ENCODE results near the gene GHSR. TPM values are rescaled to one million over a fixed set of nuclear protein-coding genes. Genes with fewer than 3 reads are reported as not detected.

The GHSR gene
- total RNA-seq, 4 donors from 2014 or later, result not detected

DNA sequence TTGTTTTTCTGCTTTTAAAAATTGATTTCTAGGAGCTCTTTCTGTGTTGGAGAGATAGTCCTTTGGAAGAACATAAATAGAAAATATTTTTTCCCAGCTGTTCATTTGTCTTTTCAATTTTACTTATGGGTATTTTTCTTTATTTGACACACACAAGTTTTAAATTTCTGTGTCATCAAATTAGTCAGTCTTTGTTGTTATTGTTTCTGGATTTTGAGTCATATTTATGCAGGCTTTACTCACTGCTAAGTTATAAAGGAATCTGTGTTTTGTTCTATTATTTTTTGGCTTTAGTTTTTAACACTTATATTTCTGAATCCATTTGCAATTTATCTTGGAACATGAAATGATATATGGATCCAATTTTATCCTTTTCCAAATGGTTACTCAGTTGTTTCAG is 5.9 kb upstream of the GHSR start:
- Histone ChIP-seq H3K4me3 (no peak overlapping the region), H3K9me3 (no peaks in the 10 kb centered on the region), H3K4me1 (peaks cover 0 to 7% (median 0%) of the 10 kb centered on the region in 4 donors), H3K27ac (no peak overlapping the region), H3K36me3 (no peaks in the 10 kb centered on the region), H3K27me3 (peaks cover 34% of the 10 kb centered on the region)
- in situ Hi-C loops (cut with MboI; ENCODE audit: low pct_ligation_motif_present in 1 of 4, low pct_unique_long_range_greater_than_20kb in 1 of 4, low sequenced_read_pairs in 3 of 4) (no loop called here), intact Hi-C loops (cut with DNase I; ENCODE audit: low total_unique reads) (loop anchor here (5.0 kb wide), 1 partner anchor 1062 kb away; no protein-coding TSS in a partner anchor)
- TF ChIP-seq POLR2AphosphoS5 (IDR thresholded peaks at IDR 0.05), result no peak
- TF ChIP-seq EP300 (IDR thresholded peaks at IDR 0.05; ENCODE audit: low read depth), result no peak
- TF ChIP-seq CTCF (IDR thresholded peaks at IDR 0.05), result no peak
- no peak for TF ChIP-seq POLR2A (IDR thresholded peaks at IDR 0.05)
- no peak for DNase-seq

GRCh38 chr3:172449466-172450149 is 1.4 kb upstream of the GHSR start:
- peaks cover 75% of the 10 kb centered on the region for H3K27me3 ChIP-seq
- DNase-seq, result no peak
- TF ChIP-seq EP300 (IDR thresholded peaks at IDR 0.05; ENCODE audit: low read depth) (no peak), POLR2AphosphoS5 (IDR thresholded peaks at IDR 0.05) (no peak), POLR2A (IDR thresholded peaks at IDR 0.05) (no peak), CTCF (IDR thresholded peaks at IDR 0.05) (no peak)
- H3K9me3 ChIP-seq, result no peaks in the 10 kb centered on the region
- H3K4me3 ChIP-seq, result no peak overlapping the region
- H3K27ac ChIP-seq, result no peak overlapping the region
- in situ Hi-C loops (cut with MboI; ENCODE audit: low pct_ligation_motif_present in 1 of 4, low pct_unique_long_range_greater_than_20kb in 1 of 4, low sequenced_read_pairs in 3 of 4), result no loop called here
- WGBS, 2 donors (ENCODE audit: low coverage in 1 of 2), result 24 to 28% methylated on average over 16 to 34 of the region's 34 CpGs
- peaks cover 0 to 9% (median 0%) of the 10 kb centered on the region in 4 donors for H3K4me1 ChIP-seq
- intact Hi-C loops (cut with DNase I; ENCODE audit: low total_unique reads), result loop anchor here (5.0 kb wide), 1 partner anchor 1057 kb away; no protein-coding TSS in a partner anchor
- no peaks in the 10 kb centered on the region for H3K36me3 ChIP-seq

DNA sequence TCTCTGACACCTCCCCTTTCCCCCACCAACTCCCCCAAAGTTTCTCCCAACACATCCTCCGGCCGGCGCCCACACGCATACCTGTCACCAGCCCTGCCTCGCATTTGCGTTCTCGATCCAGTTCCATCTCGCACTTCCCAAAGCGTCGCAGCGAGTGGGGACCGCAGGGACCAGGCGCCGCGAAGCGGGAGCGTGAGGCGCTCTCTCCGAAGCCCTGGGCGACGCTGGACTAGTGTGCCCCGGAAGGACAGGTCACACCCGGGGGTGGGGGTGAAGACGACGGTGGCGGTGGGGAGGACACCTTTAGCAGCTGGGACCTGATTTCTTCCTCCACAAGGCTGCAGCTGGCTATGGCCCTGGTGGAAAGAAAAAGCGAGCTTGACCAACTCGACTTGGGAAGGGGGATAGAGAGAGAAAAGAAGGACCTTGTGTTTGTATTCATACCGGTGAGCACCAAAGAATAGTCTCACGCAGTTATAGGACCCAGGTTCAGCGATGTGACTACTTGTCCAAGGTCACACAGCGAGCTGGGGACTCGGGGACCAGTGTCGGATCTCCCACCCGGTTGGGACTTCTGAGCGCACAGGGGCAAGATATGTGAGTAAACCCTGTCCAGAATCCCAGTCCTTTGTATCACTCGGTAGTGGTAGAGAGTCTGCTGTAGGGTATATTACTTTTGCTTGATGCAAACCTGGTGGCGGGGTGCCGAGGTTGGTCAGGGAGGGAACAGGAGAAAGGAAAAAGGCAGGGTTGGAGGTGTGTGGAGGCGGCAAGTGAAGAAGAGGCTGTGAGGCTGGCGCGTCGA is 607 bp upstream of the GHSR start:
- Histone ChIP-seq H3K9me3 (no peaks in the 10 kb centered on the region), H3K27me3 (peaks cover 77% of the 10 kb centered on the region), H3K36me3 (no peaks in the 10 kb centered on the region), H3K4me3 (no peak overlapping the region), H3K27ac (no peak overlapping the region), H3K4me1 (peaks cover 0 to 9% (median 0%) of the 10 kb centered on the region in 4 donors)
- TF ChIP-seq CTCF (IDR thresholded peaks at IDR 0.05), result no peak
- no peak for TF ChIP-seq EP300 (IDR thresholded peaks at IDR 0.05; ENCODE audit: low read depth)
- TF ChIP-seq POLR2AphosphoS5 (IDR thresholded peaks at IDR 0.05), result no peak
- TF ChIP-seq POLR2A (IDR thresholded peaks at IDR 0.05), result no peak
- WGBS, 2 donors (ENCODE audit: low coverage in 1 of 2), result 30 to 31% methylated on average over 19 to 43 of the region's 43 CpGs
- intact Hi-C loops (cut with DNase I; ENCODE audit: low total_unique reads) (no loop called here), in situ Hi-C loops (cut with MboI; ENCODE audit: low pct_ligation_motif_present in 1 of 4, low pct_unique_long_range_greater_than_20kb in 1 of 4, low sequenced_read_pairs in 3 of 4) (no loop called here)
- no peak for DNase-seq

- intact Hi-C loops (cut with DNase I; ENCODE audit: low total_unique reads) (no loop called here), in situ Hi-C loops (cut with MboI; ENCODE audit: low pct_ligation_motif_present in 1 of 4, low pct_unique_long_range_greater_than_20kb in 1 of 4, low sequenced_read_pairs in 3 of 4) (no loop called here)
Observed at GRCh38 chr3:172446198-172446597, 2.1 kb downstream of the GHSR start.

More at GRCh38 chr3:172446198-172446597, 2.1 kb downstream of the GHSR start:
- H3K27ac ChIP-seq, result no peak overlapping the region
- no peak for DNase-seq
- H3K4me3 ChIP-seq, result no peak overlapping the region
- peaks cover 79% of the 10 kb centered on the region for H3K27me3 ChIP-seq
- H3K9me3 ChIP-seq, result no peaks in the 10 kb centered on the region
- peaks cover 0 to 9% (median 0%) of the 10 kb centered on the region in 4 donors for H3K4me1 ChIP-seq
- no peak for TF ChIP-seq EP300 (IDR thresholded peaks at IDR 0.05; ENCODE audit: low read depth)
- no peak for TF ChIP-seq POLR2AphosphoS5 (IDR thresholded peaks at IDR 0.05)
- no peak for TF ChIP-seq CTCF (IDR thresholded peaks at IDR 0.05)
- TF ChIP-seq POLR2A (IDR thresholded peaks at IDR 0.05), result no peak
- 46 to 64% methylated on average over 2 to 3 of the region's 3 CpGs for WGBS, 2 donors (ENCODE audit: low coverage in 1 of 2)
- no peaks in the 10 kb centered on the region for H3K36me3 ChIP-seq
